ENCODE measurements around the gene PLPP2. TPM values are rescaled to one million over a fixed set of nuclear protein-coding genes. Genes with fewer than 3 reads are reported as not detected.

PLPP2 gene
- total RNA-seq, 2 donors from 2014 or later = 40.1 to 76.6 TPM

DNA sequence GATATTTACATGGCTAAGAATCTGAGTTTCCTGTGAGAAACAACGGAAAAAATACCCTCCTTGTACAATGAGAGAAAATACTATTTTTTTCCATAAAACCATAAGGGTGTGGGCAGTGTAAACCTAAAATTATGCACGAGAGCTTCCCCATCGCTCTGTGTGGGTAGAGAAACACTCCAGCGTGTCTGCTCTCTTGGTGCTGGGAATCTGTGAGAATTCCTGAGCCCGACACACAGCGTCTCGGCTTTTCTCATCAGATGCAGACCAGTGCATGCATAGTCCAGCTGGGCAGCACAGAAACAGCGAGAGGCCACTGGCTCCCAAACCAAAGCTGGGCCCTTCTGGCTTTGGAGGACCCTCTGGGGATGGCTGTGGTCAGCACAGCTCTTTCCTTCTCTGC lies 12.0 kb downstream of the PLPP2 start:
- TF ChIP-seq, protein P1, sequence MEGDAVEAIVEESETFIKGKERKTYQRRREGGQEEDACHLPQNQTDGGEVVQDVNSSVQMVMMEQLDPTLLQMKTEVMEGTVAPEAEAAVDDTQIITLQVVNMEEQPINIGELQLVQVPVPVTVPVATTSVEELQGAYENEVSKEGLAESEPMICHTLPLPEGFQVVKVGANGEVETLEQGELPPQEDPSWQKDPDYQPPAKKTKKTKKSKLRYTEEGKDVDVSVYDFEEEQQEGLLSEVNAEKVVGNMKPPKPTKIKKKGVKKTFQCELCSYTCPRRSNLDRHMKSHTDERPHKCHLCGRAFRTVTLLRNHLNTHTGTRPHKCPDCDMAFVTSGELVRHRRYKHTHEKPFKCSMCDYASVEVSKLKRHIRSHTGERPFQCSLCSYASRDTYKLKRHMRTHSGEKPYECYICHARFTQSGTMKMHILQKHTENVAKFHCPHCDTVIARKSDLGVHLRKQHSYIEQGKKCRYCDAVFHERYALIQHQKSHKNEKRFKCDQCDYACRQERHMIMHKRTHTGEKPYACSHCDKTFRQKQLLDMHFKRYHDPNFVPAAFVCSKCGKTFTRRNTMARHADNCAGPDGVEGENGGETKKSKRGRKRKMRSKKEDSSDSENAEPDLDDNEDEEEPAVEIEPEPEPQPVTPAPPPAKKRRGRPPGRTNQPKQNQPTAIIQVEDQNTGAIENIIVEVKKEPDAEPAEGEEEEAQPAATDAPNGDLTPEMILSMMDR (IDR thresholded peaks at IDR 0.05) = no peak
- TF ChIP-seq POLR2A (IDR thresholded peaks at IDR 0.05) = no peak
- no peak for DNase-seq (ENCODE audit: low spot score)
- H3K9me3 ChIP-seq = no peaks in the 10 kb centered on the region
- H3K27me3 ChIP-seq (replicated peaks; ENCODE audit: insufficient read depth) = no peaks in the 10 kb centered on the region
- intact Hi-C loops (cut with DNase I) = no loop called here
- H3K27ac ChIP-seq = no peak overlapping the region
- no peaks in the 10 kb centered on the region for H3K4me1 ChIP-seq (replicated peaks)
- no peaks in the 10 kb centered on the region for H3K36me3 ChIP-seq
- WGBS = 85% methylated on average over 8 of the region's 8 CpGs
- no peak overlapping the region for H3K4me3 ChIP-seq

DNA sequence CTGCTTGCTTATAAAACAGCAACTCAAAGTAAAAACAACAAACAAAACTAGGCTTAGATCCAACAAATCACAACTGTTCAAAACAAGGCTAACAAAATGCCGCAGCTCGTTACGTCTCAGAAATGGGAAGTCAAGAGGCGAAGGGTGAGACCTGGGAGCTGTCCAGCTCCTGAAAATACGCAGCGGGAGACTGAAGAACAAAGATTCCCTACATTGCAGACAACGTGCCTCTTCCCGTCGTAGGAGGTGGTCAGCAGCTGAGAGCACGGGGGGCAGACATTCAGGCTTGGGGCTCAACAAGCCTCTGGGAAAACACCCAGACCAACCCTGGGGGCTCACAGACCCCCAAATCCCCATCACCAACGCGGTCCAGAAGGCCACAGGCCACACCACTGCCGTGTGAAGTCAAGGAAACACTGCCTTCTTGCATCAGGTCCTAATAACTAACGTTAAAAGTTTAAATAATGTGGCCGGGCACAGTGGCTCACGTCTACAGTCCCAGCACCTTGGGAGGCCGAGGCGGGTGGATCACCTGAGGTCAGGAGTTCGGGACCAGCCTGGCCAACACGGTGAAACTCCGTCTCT lies 13.5 kb downstream of the PLPP2 start:
- WGBS = 55% methylated on average over 21 of the region's 21 CpGs
- Histone ChIP-seq H3K36me3 (no peaks in the 10 kb centered on the region), H3K27me3 (replicated peaks; ENCODE audit: insufficient read depth) (no peaks in the 10 kb centered on the region)

DNA sequence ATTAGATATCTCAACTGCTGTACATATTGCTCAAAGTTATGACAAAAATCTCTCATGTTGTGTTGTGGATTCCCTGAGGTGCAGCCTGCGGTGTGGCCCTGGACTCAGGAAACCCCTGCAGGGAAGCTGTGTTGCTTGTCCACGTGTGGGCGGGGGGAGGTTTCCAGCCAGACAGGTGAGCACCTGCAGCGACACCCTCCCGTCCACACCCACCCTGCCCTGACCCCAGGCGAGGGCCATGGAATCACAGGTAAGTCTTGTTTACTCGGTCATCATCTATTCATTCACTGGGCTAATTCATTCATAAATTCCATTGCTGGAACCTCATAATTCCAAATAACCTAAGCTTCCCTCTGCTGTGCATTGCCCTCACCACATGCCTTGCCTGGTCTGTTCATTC lies 14.1 kb downstream of the PLPP2 start:
- no peaks in the 10 kb centered on the region for H3K9me3 ChIP-seq
- no peaks in the 10 kb centered on the region for H3K27me3 ChIP-seq (replicated peaks; ENCODE audit: insufficient read depth)
- 78% methylated on average over 7 of the region's 7 CpGs for WGBS
- H3K27ac ChIP-seq = no peak overlapping the region
- TF ChIP-seq POLR2A (IDR thresholded peaks at IDR 0.05) = no peak
- TF ChIP-seq, protein P1 (IDR thresholded peaks at IDR 0.05) = no peak
- no peak for TF ChIP-seq POLR2AphosphoS5 (IDR thresholded peaks at IDR 0.05)
- H3K4me1 ChIP-seq (replicated peaks) = no peaks in the 10 kb centered on the region
- intact Hi-C loops (cut with DNase I) = no loop called here
- no peak for DNase-seq (ENCODE audit: low spot score)
- no peaks in the 10 kb centered on the region for H3K36me3 ChIP-seq
- H3K4me3 ChIP-seq = no peak overlapping the region

More for the DNA sequence above, 13.5 kb downstream of the PLPP2 start:
- no peak overlapping the region for H3K4me3 ChIP-seq
- DNase-seq (ENCODE audit: low spot score) = no peak
- TF ChIP-seq, protein P1 (IDR thresholded peaks at IDR 0.05) = no peak
- TF ChIP-seq POLR2A (IDR thresholded peaks at IDR 0.05) (no peak), POLR2AphosphoS5 (IDR thresholded peaks at IDR 0.05) (no peak)
- no peaks in the 10 kb centered on the region for H3K4me1 ChIP-seq (replicated peaks)
- intact Hi-C loops (cut with DNase I) = no loop called here
- H3K27ac ChIP-seq = no peak overlapping the region
- H3K9me3 ChIP-seq = no peaks in the 10 kb centered on the region

DNA sequence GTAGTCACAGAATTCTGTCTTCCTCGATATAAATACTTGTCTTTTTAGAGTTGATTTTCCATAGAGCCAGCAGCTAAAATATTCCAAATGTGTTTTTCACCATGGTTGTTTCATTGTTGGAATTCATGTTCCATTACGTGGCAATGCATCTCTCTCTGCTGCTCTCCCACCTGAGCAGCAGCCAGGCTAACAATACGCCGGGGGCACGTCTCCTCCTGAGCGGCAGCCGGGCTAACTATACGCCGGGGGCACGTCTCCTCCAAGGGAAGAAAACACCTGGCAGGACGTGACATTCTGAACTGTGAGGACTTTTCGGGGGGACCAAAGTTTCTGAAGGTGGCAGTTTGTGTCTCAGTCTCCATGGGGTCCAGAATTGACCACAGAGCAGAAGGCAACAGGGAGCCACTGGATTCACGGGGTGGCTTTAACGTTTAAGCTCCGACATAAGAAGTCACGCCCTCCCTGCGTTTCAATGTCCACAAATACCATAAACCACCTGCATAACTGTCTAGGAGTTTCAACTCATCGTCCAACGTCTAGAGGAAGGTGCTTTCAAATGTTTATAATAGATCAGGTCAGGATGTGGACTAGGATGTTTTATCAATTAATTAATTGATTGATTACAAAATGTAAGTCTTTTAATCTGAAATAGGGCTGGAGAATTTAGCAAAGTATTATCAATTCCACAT lies 15.1 kb downstream of the PLPP2 start:
- Histone ChIP-seq H3K27me3 (replicated peaks; ENCODE audit: insufficient read depth) (no peaks in the 10 kb centered on the region), H3K4me1 (replicated peaks) (no peaks in the 10 kb centered on the region), H3K27ac (no peak overlapping the region), H3K4me3 (no peak overlapping the region), H3K9me3 (no peaks in the 10 kb centered on the region), H3K36me3 (no peaks in the 10 kb centered on the region)
- WGBS = 89% methylated on average over 19 of the region's 19 CpGs
- intact Hi-C loops (cut with DNase I) = no loop called here
- no peak for DNase-seq (ENCODE audit: low spot score)
- TF ChIP-seq POLR2A (IDR thresholded peaks at IDR 0.05) (no peak), POLR2AphosphoS5 (IDR thresholded peaks at IDR 0.05) (no peak)
- TF ChIP-seq, protein P1 (IDR thresholded peaks at IDR 0.05) = no peak

DNA sequence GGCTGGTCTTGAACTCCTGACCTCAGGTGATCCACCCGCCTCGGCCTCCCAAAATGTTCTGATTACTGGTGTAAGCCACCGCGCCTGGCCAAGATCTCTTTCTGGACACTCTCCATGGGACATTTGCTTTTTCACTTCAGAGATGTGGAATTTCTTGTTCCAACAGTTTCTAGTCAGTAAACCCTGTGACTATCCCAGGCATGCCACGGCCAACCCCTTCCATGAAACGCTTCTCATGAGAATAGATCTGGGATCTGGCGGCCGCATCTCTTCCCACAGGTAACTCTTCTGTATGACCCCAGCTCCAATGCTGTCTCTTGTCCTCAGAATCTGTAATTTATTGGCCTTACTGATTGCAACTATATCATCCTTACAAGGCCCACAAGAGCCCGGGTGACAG lies 16.2 kb downstream of the PLPP2 start:
- H3K9me3 ChIP-seq = no peaks in the 10 kb centered on the region
- TF ChIP-seq, protein P1 (IDR thresholded peaks at IDR 0.05) = no peak
- no peak for TF ChIP-seq POLR2AphosphoS5 (IDR thresholded peaks at IDR 0.05)
- no peak for TF ChIP-seq POLR2A (IDR thresholded peaks at IDR 0.05)
- H3K27ac ChIP-seq = no peak overlapping the region
- no peak for DNase-seq (ENCODE audit: low spot score)
- H3K4me3 ChIP-seq = no peak overlapping the region
- WGBS = 93% methylated on average over 9 of the region's 9 CpGs
- H3K36me3 ChIP-seq = no peaks in the 10 kb centered on the region
- intact Hi-C loops (cut with DNase I) = no loop called here
- no peaks in the 10 kb centered on the region for H3K4me1 ChIP-seq (replicated peaks)
- H3K27me3 ChIP-seq (replicated peaks; ENCODE audit: insufficient read depth) = no peaks in the 10 kb centered on the region

Measured in prostate gland (tissue), 2 donors.